NB4 (cell line): ENCODE data around the gene LRRFIP1.

ENCODE experiments used
- CTCF ChIP-seq: IDR thresholded peaks from one replicate; pipeline ENCODE4 v1.5.1; 2012; ENCODE audit warnings: low read depth, low read length
- MAX ChIP-seq: IDR thresholded peaks from 2 replicates; pipeline ENCODE4 v1.6.1; 2011; ENCODE audit warnings: low read depth, low read length
- POLR2A ChIP-seq: IDR thresholded peaks from 2 replicates; pipeline ENCODE4 v1.6.1; 2011; ENCODE audit warnings: mild to moderate bottlenecking; ENCODE audit not compliant: insufficient read length; ENCODE audit errors: extremely low read depth

DNA sequence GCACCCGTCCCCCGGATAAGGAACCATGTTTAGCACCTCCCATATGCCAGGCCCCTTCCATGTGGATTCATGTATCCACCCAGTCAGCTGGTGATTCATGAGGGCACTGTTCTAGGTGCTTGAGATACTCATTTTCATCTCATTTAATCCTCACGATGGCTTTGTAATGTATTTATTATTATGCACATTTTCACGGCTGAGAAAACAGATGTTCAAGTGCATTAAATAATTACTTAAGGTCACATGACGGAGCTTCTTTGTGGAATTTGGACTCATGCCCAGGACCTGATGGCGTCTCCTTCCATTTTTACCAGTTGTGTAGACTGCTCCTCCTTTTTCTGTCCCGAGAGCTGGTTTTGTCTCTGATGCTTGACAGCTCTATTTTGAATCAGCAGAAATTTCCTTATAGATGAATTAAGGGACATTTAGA, 99.0 kb downstream of the LRRFIP1 start:
- TF ChIP-seq CTCF: no peak
- no peak for TF ChIP-seq POLR2A
- no peak for TF ChIP-seq MAX
